Cardiac septum (tissue), 1 donor: Measurements from ENCODE around the gene HELZ. TPM values are rescaled to one million over a fixed set of nuclear protein-coding genes. Genes with fewer than 3 reads are reported as not detected.
"Not testable (repeated sequence)": the region's sequence is repeated elsewhere in the genome, so short reads cannot be mapped to it uniquely, and the experiment has no call there.

Source experiments
- DNase-seq: peaks from one replicate; pipeline ENCODE4 v3.0.0-alpha.2; 2020; ENCODE audit warnings: low spot score
- intact Hi-C: fragments of 100-400 bp; cut with DNase I; formaldehyde crosslinking; loops from one replicate; pipeline ENCODE4 v1.14.0; 2022
- total RNA-seq: library from RNA; stranded (reverse); fragmentation: NEBNext Ultra II Directional; extraction: Animal tissue kit (Norgen Biotek cat#: 25700); gene quantifications from one replicate; pipeline ENCODE4 v1.2.1, GENCODE V29; 2021
- donor health status: DM: no; HTN: no; CAD: no.

The HELZ gene
- total RNA-seq, 1 donor from 2014 or later = 42.6 TPM

- no peak for DNase-seq
- intact Hi-C loops = no loop called here
These were observed 27.5 kb upstream of the HELZ start for GRCh38 chr17:67272312-67273047.

GRCh38 chr17:67271187-67271586 lies 26.2 kb upstream of the HELZ start:
- intact Hi-C loops, DNase-seq: not testable (repeated sequence)

- intact Hi-C loops = no loop called here
These were observed 25.4 kb upstream of the HELZ start for GRCh38 chr17:67270416-67270815.

GRCh38 chr17:67266496-67266895 lies 21.5 kb upstream of the HELZ start:
- peak; percentile 5 for DNase-seq
- intact Hi-C loops = no loop called here

More at GRCh38 chr17:67270416-67270815, 25.4 kb upstream of the HELZ start:
- no peak for DNase-seq

GRCh38 chr17:67265436-67266019 lies 20.5 kb upstream of the HELZ start:
- DNase-seq = peak; percentile 4
- intact Hi-C loops = no loop called here

- DNase-seq = no peak
- intact Hi-C loops = no loop called here
These were observed 17.6 kb upstream of the HELZ start for GRCh38 chr17:67262435-67263117.

GRCh38 chr17:67260170-67260987 lies 15.4 kb upstream of the HELZ start:
- DNase-seq = peak; percentile 62
- intact Hi-C loops = no loop called here

- intact Hi-C loops = no loop called here
These were observed 13.9 kb upstream of the HELZ start for GRCh38 chr17:67258821-67259468.

GRCh38 chr17:67256075-67256732 lies 11.2 kb upstream of the HELZ start:
- DNase-seq = peak; percentile 17
- intact Hi-C loops = no loop called here

More at GRCh38 chr17:67258821-67259468, 13.9 kb upstream of the HELZ start:
- DNase-seq = peak; percentile 68

- intact Hi-C loops = no loop called here
- no peak for DNase-seq
These were observed 8.4 kb upstream of the HELZ start for GRCh38 chr17:67253384-67253783.

GRCh38 chr17:67251586-67251985 lies 6.6 kb upstream of the HELZ start:
- intact Hi-C loops, DNase-seq: not testable (repeated sequence)

- peak; percentile 19 for DNase-seq
- intact Hi-C loops = loop anchor here (10.0 kb wide), 1 partner anchor 117 kb away; the partner anchor contains the start of gene PSMD12
These were observed 3.3 kb upstream of the HELZ start for GRCh38 chr17:67248291-67248690.

GRCh38 chr17:67247416-67247900 lies 2.5 kb upstream of the HELZ start:
- intact Hi-C loops = loop anchor here (10.0 kb wide), 1 partner anchor 117 kb away; the partner anchor contains the start of gene PSMD12
- DNase-seq = peak; percentile 15

GRCh38 chr17:67246653-67247415 lies 1.8 kb upstream of the HELZ start:
- intact Hi-C loops = loop anchor here (10.0 kb wide), 1 partner anchor 118 kb away; the partner anchor contains the start of gene PSMD12
- DNase-seq = peak; percentile 72

GRCh38 chr17:67246403-67246652 lies 1.3 kb upstream of the HELZ start:
- intact Hi-C loops = loop anchor here (10.0 kb wide), 1 partner anchor 118 kb away; the partner anchor contains the start of gene PSMD12
- no peak for DNase-seq

GRCh38 chr17:67245694-67246402 lies 852 bp upstream of the HELZ start:
- intact Hi-C loops = loop anchor here (10.0 kb wide), 1 partner anchor 119 kb away; the partner anchor contains the start of gene PSMD12

GRCh38 chr17:67244431-67245072 lies 444 bp downstream of the HELZ start:
- no peak for DNase-seq
- intact Hi-C loops = loop anchor here (10.0 kb wide), 1 partner anchor 120 kb away; the partner anchor contains the start of gene PSMD12

More at GRCh38 chr17:67245694-67246402, 852 bp upstream of the HELZ start:
- DNase-seq = no peak
